Caco-2 (cell line): Measurements from ENCODE around the gene DSCAML1. TPM values are rescaled to one million over a fixed set of nuclear protein-coding genes. Genes with fewer than 3 reads are reported as not detected.
A peak's percentile ranks its signal among the peaks of the same experiment; 100 is the strongest.

Source experiments
- BruUV-seq: library from RNA; stranded (reverse); fragments of 400-500 nt; replicated peaks from 2 replicates; lab custom pipeline; 2021; lab: Mats Ljungman, UMichigan
- CTCF ChIA-PET: fragments of 300-600 bp; sonication (Branson Sonifier 250); formaldehyde crosslinking; loops from one replicate; lab custom pipeline; 2022; ENCODE audit warnings: antibody characterized with exemption; lab: Charles Lee
- POLR2A ChIA-PET: fragments of 300-600 bp; sonication (Branson Sonifier 250); formaldehyde crosslinking; loops from one replicate; lab custom pipeline; 2022; ENCODE audit warnings: antibody characterized with exemption; lab: Charles Lee
- DNase-seq, 2 experiments: peaks; one replicate each; pipeline versions ENCODE4 v3.0.0 to v3.0.0-alpha.2; 2020 to 2022
- H3K27me3 ChIP-seq: replicated peaks from 2 replicates; pipeline ENCODE4 v1.6.0; 2011; ENCODE audit warnings: low read length; ENCODE audit not compliant: control insufficient read depth, insufficient read depth
- H3K36me3 ChIP-seq: 2 replicates; pipeline ENCODE4 v1.5.1; 2011; ENCODE audit warnings: low read length; ENCODE audit not compliant: control insufficient read depth, insufficient read depth
- H3K4me1 ChIP-seq: fragments of 250-450 bp; sonication (Bioruptor Pico); 2 replicates; pipeline ENCODE4 v1.5.1; 2020; ENCODE audit warnings: mild to moderate bottlenecking
- H3K4me3 ChIP-seq: 2 replicates; pipeline ENCODE4 v1.5.1; 2011; ENCODE audit warnings: low read depth, mild to moderate bottlenecking, control low read depth, low read length
- H3K9me3 ChIP-seq: fragments of 250-450 bp; sonication (Bioruptor Pico); 2 replicates; pipeline ENCODE4 v1.5.1; 2020; ENCODE audit warnings: mild to moderate bottlenecking, moderate library complexity
- H3K27ac Mint-ChIP-seq: one replicate; pipeline ENCODE4 v1.8.0; 2022; ENCODE audit warnings: mixed read lengths; ENCODE audit not compliant: unreplicated experiment
- H3K27me3 Mint-ChIP-seq: one replicate; pipeline ENCODE4 v1.8.0; 2022; ENCODE audit warnings: mixed read lengths; ENCODE audit not compliant: insufficient read depth, unreplicated experiment
- H3K36me3 Mint-ChIP-seq: one replicate; pipeline ENCODE4 v1.8.0; 2022; ENCODE audit warnings: mild to moderate bottlenecking, mixed read lengths; ENCODE audit not compliant: insufficient read depth, unreplicated experiment
- H3K4me1 Mint-ChIP-seq: one replicate; pipeline ENCODE4 v1.8.0; 2022; ENCODE audit warnings: low read depth, mixed read lengths; ENCODE audit not compliant: unreplicated experiment
- H3K4me3 Mint-ChIP-seq: one replicate; pipeline ENCODE4 v1.8.0; 2022; ENCODE audit warnings: mild to moderate bottlenecking, moderate library complexity, mixed read lengths; ENCODE audit not compliant: unreplicated experiment
- H3K9me3 Mint-ChIP-seq: one replicate; pipeline ENCODE4 v1.8.0; 2022; ENCODE audit warnings: mixed read lengths; ENCODE audit not compliant: unreplicated experiment
- CTCF ChIP-seq, 2 experiments: fragments of 200-600 bp in 1 of 2; IDR thresholded peaks; 1 replicate in 1 of 2; 2 replicates in 1 of 2; pipeline versions ENCODE4 v1.5.1 to v1.8.0; 2011 to 2022; ENCODE audit warnings: antibody characterized with exemption in 1 of 2, control low read depth in 1 of 2, inconsistent platforms in 1 of 2, low read depth in 1 of 2, low read length in 1 of 2, mild to moderate bottlenecking in 1 of 2, moderate library complexity in 1 of 2; ENCODE audit not compliant: insufficient read depth in 1 of 2, severe bottlenecking in 1 of 2, unreplicated experiment in 1 of 2
- intact Hi-C: fragments of 100-400 bp; cut with micrococcal nuclease; formaldehyde crosslinking; loops from one replicate; pipeline ENCODE4 v1.10.0; 2022; ENCODE audit not compliant: unreplicated experiment
- total RNA-seq: library from RNA; stranded (reverse); gene quantifications from 2 replicates; pipeline ENCODE4 v1.2.3, GENCODE V29; 2022

The DSCAML1 gene
- total RNA-seq, 1 experiment from 2014 or later, result not detected

- DNase-seq, result no peak
- no TSS peak for BruUV-seq
- H3K4me1 ChIP-seq, result peaks cover 18% of the 10 kb centered on the region
- peaks cover 7% of the 10 kb centered on the region for H3K27me3 ChIP-seq
- H3K36me3 ChIP-seq, result no peaks in the 10 kb centered on the region
- H3K4me1 Mint-ChIP-seq, result peaks cover 9% of the 10 kb centered on the region
- no peak overlapping the region for H3K27ac Mint-ChIP-seq
- no peak overlapping the region for H3K4me3 Mint-ChIP-seq
- H3K27me3 Mint-ChIP-seq, result peaks cover 26% of the 10 kb centered on the region
- H3K36me3 Mint-ChIP-seq, result no peaks in the 10 kb centered on the region
- no peak for TF ChIP-seq CTCF (IDR thresholded peaks at IDR 0.05; ENCODE audit: insufficient read depth in 1 of 2, low read depth in 1 of 2, low read length in 1 of 2, severe bottlenecking in 1 of 2, unreplicated experiment in 1 of 2)
- ChIA-PET CTCF (interaction anchor here (0.6 to 2.8 kb wide), 5 partner anchors 9 to 373 kb away, joined by 3 to 17 read pairs (median 3); no protein-coding TSS in a partner anchor), POLR2A (no interaction called here)
- intact Hi-C loops, result loop anchor here (5.0 kb wide), 1 partner anchor 1648 kb away; no protein-coding TSS in a partner anchor
- no peak overlapping the region for H3K4me3 ChIP-seq
- H3K9me3 Mint-ChIP-seq, result no peaks in the 10 kb centered on the region
- H3K9me3 ChIP-seq, result no peaks in the 10 kb centered on the region
Observed at GRCh38 chr11:117799634-117800033, 2.6 kb upstream of the DSCAML1 start.

- peaks cover 9% of the 10 kb centered on the region for H3K4me1 Mint-ChIP-seq
- intact Hi-C loops, result loop anchor here (5.0 kb wide), 1 partner anchor 1651 kb away; no protein-coding TSS in a partner anchor
- CTCF ChIA-PET, result no interaction called here
- no peaks in the 10 kb centered on the region for H3K9me3 Mint-ChIP-seq
- Histone ChIP-seq H3K9me3 (no peaks in the 10 kb centered on the region), H3K4me1 (peaks cover 18% of the 10 kb centered on the region), H3K27me3 (peaks cover 10% of the 10 kb centered on the region), H3K4me3 (peak overlapping the region; percentile 38), H3K36me3 (no peaks in the 10 kb centered on the region)
- H3K4me3 Mint-ChIP-seq, result peak overlapping the region; percentile 41
- H3K27me3 Mint-ChIP-seq, result peaks cover 32% of the 10 kb centered on the region
- H3K27ac Mint-ChIP-seq, result no peak overlapping the region
- POLR2A ChIA-PET, result no interaction called here
- DNase-seq, result no peak
- no peaks in the 10 kb centered on the region for H3K36me3 Mint-ChIP-seq
- no peak for TF ChIP-seq CTCF (IDR thresholded peaks at IDR 0.05; ENCODE audit: insufficient read depth in 1 of 2, low read depth in 1 of 2, low read length in 1 of 2, severe bottlenecking in 1 of 2, unreplicated experiment in 1 of 2)
- no TSS peak for BruUV-seq
Observed at GRCh38 chr11:117796456-117796871, 552 bp downstream of the DSCAML1 start.

DNA sequence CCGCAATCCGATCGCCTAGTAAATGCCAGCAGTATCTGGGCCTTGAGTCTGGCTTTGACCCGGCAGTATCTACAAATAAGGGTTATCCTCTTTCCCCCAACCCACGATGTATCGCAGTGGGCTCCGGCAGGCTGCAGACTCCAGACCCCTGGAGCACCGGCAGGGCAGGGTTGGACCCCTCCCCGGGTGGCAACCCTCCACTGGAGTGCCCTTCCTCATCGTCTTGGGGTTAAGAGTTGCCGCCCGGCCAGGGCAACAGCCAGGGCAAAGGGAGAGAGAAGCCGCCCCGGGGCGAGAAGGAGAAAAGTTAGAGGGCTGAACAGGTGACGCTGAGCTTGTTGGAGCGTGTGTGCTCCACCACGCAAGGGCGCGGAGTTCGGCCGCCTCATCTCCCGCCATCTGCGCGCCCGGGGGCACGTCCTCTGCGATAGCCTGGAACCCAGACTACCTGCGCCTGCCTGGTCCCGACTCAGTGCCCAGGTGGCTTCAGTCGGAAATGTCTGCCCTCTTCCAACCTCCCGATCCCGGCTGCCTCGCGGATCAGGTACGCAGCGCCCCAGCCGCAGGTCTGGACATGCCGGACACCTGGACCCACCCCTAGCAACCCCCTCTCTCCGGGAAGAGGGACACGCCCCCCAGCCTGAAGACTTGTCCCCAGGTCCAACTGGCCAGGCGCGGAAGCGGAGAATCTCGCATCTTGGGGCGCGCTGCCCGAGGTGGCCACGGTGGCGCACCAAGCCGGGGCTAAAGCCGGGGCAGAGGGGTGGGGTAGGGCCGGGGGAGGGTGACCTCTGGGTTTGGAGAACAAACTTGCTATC, 1.2 kb downstream of the DSCAML1 start:
- peaks cover 33% of the 10 kb centered on the region for H3K27me3 Mint-ChIP-seq
- intact Hi-C loops, result loop anchor here (5.0 kb wide), 1 partner anchor 1651 kb away; no protein-coding TSS in a partner anchor
- POLR2A ChIA-PET, result no interaction called here
- H3K9me3 ChIP-seq, result no peaks in the 10 kb centered on the region
- TF ChIP-seq CTCF (IDR thresholded peaks at IDR 0.05; ENCODE audit: insufficient read depth in 1 of 2, low read depth in 1 of 2, low read length in 1 of 2, severe bottlenecking in 1 of 2, unreplicated experiment in 1 of 2), result no peak
- peak overlapping the region; percentile 41 for H3K4me3 Mint-ChIP-seq
- H3K36me3 ChIP-seq, result no peaks in the 10 kb centered on the region
- no TSS peak for BruUV-seq
- peaks cover 9% of the 10 kb centered on the region for H3K4me1 Mint-ChIP-seq
- H3K9me3 Mint-ChIP-seq, result no peaks in the 10 kb centered on the region
- CTCF ChIA-PET, result interaction anchor here (0.7 kb wide), 1 partner anchor 37 kb away, joined by 3 read pairs; no protein-coding TSS in a partner anchor
- no peaks in the 10 kb centered on the region for H3K36me3 Mint-ChIP-seq
- H3K27me3 ChIP-seq, result peaks cover 12% of the 10 kb centered on the region
- H3K27ac Mint-ChIP-seq, result no peak overlapping the region
- H3K4me1 ChIP-seq, result peaks cover 18% of the 10 kb centered on the region
- H3K4me3 ChIP-seq, result peak overlapping the region; percentile 38
- no peak for DNase-seq
